Measurements from ENCODE around the gene SPATA7. TPM values are rescaled to one million over a fixed set of nuclear protein-coding genes. Genes with fewer than 3 reads are reported as not detected.
"Not testable (repeated sequence)": the region's sequence is repeated elsewhere in the genome, so short reads cannot be mapped to it uniquely, and the experiment has no call there.

The SPATA7 gene, protein sequence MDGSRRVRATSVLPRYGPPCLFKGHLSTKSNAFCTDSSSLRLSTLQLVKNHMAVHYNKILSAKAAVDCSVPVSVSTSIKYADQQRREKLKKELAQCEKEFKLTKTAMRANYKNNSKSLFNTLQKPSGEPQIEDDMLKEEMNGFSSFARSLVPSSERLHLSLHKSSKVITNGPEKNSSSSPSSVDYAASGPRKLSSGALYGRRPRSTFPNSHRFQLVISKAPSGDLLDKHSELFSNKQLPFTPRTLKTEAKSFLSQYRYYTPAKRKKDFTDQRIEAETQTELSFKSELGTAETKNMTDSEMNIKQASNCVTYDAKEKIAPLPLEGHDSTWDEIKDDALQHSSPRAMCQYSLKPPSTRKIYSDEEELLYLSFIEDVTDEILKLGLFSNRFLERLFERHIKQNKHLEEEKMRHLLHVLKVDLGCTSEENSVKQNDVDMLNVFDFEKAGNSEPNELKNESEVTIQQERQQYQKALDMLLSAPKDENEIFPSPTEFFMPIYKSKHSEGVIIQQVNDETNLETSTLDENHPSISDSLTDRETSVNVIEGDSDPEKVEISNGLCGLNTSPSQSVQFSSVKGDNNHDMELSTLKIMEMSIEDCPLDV
- 9.6 and 19.1 TPM in 2 replicates for total RNA-seq

DNA sequence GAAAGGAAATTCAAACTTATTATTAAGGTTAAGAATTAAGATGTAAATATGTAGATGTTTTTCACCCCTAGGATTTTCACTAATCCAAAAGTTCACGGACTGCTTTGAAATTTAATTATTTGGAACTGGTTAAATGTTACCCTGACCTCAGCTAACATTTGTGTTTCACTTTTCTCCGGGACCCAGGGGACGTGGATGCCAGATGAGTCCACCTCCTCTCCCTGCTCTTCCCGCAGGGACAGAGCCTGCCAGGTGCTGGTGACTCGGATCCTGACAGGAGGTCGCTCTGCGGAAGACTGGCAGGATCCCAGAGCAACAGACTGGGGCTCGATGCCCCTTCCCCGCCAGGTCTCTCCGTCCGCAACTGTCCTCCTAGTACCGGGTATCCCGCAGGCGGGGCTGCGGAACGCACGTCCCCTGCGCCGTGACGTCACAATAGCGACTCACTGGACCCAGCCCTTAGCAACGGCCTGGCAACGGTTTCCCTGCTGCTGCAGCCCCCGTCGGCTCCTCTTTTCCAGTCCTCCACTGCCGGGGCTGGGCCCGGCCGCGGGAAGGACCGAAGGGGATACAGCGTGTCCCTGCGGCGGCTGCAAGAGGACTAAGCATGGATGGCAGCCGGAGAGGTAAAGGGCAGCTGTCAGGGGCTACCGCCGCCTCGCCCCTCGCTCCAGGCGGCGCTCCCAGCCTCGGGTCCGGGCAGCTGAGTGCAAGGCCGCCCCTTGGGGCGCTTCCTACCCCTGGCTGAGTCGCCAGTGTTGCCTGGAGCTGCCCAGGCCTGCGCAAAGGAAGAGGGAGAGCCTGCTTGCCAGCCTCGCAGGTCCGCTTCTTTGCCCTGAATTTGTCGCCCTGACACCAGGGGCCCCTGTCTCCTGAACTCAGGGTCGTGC, at the start of gene SPATA7:
Gene SPATA7 (plus strand): TSS at position 446 of the 890 bp plus-strand sequence. CDS start 162 bp downstream, at position 608.
- peak; percentile 75 for DNase-seq (ENCODE audit: low read depth)

DNA sequence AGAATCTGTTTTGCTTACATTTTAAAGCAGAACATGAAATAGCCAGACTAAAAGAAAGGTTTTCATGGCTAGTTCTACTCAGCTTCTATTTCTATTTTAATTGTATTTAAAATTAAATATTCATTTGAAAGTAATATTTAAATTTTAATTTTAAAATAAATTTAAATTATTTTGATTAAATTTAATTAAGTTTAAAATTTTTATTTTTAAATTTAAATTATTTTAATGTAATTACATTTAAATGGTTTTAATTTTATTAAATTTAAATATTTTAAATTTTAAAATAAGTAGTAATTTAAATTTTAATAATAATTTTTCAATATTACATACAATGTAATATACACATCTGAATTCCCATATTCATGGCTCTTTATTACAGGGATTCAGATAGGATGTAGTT, 45.1 kb upstream of the SPATA7 start:
- no peak for DNase-seq (ENCODE audit: low read depth)

DNA sequence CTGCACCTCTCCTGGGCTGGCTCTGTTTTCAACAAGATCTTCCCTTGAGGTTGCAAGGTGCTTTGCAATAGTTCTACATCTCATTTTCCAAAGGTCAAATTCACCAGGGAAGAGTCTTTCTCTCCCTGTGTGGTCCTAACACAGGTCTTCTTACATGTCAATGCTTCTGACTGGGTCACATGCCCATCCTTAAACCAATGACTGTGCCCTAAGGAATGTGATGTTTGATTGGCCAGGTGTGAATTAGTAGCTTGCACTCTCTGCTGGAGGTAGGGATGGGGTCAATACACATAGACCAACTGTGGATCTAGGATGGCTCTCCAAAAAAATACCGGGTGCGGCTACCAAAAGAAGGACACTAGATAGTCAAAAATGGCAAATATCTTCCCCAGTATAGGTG, 42.5 kb upstream of the SPATA7 start:
- no peak for DNase-seq (ENCODE audit: low read depth)

DNA sequence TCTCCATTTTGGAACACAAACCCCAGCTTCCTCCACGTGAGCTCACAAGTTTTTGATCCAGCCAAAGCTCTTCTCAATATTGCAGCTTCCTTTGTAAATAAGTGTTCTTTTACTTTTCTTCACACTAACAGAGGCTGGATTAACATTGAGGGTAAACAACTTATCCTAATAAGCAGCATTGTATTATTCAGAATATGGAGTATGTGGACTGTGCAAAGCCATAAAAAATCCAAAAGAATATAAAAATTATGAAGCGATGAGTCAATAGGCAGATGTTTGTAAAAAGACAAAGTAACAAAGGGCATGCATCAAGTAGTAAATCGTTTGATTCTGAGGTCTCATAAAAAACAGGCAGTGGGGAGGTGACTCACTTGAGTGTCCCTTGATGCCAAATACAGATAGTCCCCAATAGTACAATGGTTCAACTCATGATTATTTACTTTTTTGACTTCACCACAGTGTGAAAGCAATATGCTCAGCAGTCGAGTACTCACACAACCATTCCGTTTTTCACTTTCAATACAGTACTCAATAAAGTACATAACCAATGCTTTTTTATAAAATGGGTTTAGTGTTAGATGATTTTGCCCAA, 39.3 kb upstream of the SPATA7 start:
- DNase-seq (ENCODE audit: low read depth): no peak

DNA sequence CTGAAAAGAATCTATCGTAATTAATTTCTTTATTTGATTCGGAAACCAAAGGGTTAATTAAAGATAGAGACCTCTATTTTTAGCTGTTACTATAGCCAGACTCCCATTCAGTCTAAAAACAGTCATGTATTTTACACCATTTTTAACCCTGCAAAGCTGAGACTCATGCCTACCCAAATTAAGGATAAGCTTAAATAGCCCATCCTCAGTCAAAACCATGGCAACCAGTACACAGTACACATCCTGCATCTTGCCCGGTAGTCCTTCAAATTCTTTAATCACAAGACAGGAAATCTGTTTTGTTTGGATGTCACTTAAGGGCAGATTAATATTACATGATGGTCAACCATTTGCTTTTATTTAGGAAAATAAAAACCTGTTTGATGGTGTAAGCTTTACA, 36.9 kb upstream of the SPATA7 start:
- no peak for DNase-seq (ENCODE audit: low read depth)

DNA sequence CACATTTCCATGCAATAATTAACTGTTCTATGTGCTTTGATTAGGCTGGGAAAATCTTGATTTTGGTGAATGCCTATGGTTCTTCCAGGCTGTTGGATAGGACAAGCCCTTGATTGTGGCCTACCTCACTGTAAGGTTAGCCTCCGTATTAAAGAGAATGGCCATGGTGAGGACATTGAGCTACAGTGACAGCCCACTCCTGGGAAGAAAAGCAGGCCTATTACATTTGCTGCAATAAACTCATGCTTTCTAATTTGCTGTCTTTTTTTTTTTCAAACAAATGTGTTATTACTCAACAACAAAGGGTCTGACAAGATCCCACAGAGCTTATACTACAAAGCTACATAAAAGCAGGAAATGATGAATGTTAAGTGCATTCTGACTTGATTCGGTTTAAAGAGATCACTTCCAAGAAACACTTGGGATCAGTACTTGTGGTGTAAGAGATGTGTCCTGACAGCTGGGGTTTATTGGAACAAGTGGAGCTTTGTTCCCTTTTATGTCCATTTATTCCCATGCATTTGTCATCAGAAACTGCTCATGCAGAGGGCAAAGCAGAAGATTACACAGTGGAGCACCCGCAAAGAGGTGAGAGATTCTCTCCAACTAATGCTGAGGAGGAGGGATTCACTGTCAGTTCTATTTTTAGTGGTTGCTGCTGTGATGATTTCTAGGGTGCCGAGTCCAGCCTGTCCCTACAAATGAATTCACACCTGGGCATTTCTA, 33.3 kb upstream of the SPATA7 start:
- DNase-seq (ENCODE audit: low read depth): no peak

DNA sequence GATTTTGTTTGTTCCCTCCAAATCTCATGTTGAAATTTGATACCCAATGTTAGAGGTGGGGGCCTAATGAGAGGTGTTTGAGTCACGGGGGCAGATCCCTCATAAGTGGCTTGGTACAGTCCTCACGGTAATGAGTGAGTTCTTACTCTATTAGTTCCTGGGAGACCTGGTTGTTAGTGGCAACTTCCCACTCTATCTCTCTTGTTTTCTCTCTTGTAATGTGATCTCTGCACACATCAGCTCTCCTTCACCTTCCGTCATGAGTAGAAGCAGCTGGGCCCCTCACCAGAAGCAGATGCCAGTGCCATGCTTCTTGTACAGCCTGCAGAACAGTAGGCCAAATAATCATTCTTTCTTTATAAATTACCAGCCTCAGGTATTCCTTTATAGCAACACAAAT, 32.8 kb upstream of the SPATA7 start:
- DNase-seq (ENCODE audit: low read depth): no peak

DNA sequence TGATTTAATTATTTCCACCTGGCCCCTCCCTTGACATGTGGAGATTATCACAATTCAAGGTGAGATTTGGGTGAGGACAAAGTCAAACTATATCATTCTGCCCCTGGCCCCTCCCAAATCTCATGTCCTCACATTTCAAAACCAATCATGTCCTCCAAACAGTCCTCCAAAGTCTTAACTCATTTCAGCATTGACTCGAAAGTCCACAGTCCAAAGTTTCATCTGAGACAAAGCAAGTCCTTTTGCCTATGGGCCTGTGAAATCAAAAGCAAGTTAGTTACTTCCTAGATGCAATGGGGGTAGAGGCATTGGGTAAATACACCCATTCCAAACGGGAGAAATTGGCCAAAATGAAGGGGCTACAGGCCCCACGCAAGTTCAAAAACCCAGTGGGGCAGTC, 31.1 kb upstream of the SPATA7 start:
- no peak for DNase-seq (ENCODE audit: low read depth)

DNA sequence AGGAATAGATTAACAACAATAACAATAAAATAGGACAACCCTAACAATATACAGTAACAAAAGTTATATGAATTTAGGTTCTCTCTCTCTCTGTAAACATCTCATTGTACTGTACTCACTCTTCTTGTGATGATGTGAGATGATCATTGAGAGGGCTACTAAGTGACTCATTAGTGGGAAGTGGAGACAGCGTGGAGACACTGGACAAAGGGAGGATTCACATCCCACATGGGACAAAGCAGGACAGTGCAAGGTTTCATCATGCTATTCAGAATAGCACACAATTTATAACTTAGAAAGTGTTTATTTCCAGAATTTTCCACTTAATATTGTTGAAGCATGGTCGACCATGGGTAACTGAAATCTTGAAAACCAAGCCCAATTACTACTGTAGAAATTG, 26.0 kb upstream of the SPATA7 start:
- no peak for DNase-seq (ENCODE audit: low read depth)

DNA sequence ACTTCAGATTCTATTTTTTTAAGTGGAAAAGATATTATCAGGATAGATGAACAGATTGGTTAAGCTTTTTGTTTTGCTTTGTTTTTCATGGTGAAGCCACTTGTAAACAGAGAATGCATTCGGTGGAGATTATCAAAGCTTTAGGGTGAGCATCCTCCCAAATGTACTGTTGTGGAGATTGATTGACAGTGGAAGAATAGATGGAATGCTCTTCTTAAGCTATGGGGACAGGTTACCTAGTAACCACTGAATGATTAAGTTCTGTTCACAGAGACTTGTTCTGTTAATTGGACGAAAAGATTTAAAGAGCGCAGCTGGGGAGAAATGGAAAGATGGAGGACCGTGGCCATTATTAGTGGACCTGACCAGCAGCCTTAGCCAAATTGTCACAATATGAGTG, 21.8 kb upstream of the SPATA7 start:
- DNase-seq (ENCODE audit: low read depth): no peak

DNA sequence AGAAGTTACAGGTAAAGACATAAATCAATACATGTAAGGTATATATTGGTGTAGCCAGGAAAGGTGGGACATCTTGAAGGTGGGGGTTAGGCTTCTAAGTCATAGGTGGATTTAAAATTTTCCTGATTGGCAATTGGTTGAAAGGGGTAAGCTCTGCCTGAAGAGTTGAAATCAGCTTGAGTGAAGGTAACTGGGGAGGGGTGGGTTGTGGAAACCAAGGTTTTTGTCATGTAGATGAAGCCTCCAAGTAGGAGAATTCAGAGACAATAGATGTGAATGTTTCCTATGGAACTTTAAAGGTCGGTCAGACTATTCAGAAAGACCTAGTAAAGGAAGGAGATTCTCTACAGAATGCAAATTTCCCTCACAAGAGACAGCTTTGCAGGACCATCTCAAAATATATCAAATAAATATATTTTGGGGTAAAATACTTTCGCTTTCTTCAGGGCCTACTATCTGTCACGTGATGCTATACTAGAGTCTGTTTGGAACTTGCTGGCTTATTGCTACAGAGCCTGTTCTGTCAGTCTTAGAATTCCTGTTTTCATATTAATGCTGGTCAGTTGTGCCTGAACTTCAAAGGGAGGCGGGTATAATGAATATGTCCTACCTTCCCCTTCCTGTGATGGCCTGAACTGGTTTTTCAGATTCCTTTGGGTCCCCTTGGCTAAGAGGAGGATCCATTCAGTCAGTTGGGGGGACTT, 20.6 kb upstream of the SPATA7 start:
- DNase-seq (ENCODE audit: low read depth): no peak

DNA sequence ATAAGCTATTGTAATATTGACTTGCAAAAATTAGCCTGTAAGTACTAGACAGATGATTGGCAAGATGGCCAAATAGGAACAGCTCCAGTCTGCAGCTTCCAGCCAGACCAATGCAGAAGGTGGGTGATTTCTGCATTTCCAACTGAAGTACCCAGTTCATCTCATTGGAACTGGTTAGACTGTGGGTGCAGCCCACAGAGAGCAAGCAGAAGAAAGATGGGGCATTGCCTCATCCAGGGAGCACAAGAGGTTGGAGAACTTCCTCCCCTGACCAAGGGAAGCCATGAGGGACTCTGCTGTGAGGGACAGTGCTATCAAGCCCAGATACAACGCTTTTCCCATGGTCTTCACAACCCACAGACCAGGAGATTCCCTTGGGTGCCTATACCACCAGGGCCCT, 16.0 kb upstream of the SPATA7 start:
- no peak for DNase-seq (ENCODE audit: low read depth)

DNA sequence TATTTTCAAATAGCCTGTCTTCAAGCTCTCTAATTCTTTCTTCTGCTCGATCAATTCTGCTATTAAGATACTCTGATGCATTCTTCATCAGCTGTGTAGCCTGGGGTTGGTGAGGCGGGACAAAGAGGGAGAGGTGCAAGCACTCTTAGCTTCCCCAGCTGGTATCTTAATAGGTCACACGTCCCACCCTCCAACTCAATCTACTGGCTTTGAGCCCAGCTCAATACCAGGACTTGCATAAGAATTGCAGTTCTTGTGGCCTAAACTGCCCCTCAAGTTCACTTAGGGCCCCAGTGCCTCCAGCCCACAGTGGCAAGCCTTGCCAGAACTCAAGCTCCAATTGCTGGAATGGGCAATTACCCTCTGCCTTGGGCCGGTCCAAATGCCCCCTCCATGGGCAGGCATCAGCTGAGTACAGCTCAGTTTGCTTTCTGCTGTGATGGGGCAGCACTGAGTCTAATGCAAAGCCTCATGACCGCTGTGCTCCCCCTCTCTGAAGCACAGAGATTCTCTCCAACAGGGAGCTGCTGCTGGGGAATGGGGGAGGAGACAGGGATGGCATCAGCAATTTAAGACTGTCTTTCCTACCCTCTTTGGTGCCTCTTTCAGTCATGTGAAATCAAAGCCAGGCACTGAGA, 5.6 kb upstream of the SPATA7 start:
- no peak for DNase-seq (ENCODE audit: low read depth)

DNA sequence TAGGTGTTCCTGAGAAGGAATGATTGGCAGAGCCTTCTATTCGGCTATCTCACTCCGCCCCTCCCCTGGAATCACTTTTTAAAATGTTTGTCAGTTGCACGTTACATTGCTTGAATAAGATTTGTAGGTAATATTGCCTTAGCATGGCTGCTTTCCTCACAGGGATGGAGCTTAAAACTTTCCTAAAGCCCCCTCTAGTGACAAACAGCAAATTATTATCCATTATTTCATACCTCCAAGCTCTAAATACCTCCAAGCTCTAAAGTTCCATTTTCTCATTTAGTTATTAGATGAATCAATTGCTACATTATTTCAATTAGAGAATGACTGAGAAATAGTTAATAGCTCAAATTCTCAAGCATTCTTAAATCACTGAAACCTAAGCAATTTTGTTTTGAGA, 5.1 kb upstream of the SPATA7 start:
- peak; percentile 26 for DNase-seq (ENCODE audit: low read depth)

DNA sequence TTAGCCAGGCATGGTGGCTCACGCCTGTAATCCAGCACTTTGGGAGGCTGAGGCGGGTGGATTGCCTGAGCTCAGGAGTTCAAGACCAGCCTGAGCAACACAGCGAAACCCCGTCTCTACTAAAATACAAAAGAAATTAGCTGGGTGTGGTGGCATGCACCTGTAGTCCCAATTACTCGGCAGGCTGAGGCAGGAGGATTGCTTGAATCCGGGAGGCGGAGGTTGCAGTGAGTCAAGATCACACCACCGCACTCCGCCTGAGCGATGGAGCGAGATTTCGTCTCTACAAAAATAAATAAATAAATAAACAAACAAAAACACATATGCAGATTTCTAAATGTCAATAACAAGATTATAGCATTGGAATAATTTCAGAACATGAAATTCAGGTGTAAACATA, 3.8 kb upstream of the SPATA7 start:
- not testable (repeated sequence) for DNase-seq (ENCODE audit: low read depth)

DNA sequence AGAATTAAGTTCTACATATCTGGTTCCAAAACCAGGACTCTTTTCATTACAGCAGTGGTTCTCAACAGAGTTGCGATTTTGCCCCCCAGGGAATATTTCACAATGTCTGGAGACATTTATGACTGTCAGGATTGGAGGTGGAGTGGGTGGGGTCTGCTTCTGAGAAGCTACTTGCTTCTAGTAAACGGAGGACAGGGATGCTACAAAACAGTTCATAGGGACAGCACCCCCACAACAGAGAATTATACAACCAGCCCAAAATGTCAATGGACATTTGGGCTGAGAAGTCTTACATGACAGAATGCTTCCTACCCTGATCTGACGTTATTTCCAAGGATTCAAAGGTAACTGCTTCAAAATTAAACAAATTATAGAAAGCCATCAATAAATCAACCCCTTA, 739 bp upstream of the SPATA7 start:
- DNase-seq (ENCODE audit: low read depth): peak; percentile 3

DNA sequence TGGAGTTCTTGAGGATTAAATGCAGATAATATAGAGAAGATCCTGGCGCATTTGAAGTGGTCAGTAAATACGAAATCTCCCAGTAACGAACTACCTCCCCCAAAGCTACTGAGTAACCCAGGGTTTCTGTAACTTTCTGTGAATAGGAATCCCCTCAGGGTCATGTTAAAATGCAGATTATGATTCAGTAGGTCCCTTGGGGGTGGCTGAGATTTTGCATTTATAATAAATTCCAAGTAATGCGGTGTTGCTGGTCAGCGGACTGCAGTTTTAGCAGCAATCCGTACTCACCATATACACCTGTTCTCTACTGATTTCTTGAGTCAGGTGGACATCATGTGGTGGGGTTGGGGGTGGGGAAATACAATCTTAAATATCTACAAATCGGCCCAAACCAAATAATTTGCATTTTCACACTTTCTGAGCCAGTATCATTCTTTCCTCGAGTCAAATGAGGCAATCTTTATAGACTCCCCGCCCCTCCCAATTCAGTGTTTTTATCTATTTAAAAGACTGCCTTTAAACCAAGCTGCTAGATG, 868 bp downstream of the SPATA7 start:
- DNase-seq (ENCODE audit: low read depth): peak; percentile 9

DNA sequence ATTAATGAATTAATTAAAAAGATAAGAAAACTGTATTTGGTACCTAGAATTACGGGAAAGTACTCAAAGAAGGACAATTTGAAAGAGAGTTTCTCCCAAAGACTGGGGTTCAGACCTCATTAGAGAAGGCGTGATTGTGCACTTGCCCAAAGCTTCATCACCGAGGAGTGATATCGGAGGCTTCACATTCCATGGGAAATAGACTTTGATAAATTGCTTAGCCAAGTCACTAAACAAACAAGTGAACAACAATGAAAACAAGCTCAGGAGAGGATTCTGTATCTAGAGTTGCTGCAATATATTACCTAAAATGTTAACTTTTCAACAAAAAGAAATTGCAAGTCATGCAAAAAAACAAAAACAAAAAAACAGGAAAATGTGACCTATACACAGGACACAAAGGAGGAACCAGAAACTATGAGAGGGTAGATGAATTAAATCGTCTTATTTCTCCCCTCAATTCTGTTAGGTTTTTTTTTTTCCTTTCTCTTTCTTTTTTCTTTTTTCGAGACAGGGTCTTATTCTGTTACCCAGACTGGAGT, 3.4 kb downstream of the SPATA7 start:
- no peak for DNase-seq (ENCODE audit: low read depth)

DNA sequence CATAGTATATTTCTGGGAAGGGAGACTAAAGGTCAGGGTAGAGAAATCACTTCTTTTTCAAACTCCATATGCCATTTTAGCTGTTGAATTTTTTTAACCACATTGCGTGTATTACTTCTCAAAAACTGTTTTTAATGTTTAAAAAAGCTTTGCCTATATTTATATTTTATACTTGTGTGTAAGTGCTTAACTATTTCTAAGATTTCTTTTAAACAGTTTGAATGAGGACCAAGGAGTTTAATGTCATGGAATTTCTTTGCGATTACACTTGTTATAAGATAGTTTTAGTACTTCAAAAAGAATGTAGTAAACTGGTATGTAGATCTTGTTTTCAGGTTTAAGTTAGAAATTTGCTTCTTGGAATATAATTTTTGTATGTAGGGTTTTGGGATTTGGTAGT, 7.2 kb downstream of the SPATA7 start:
- no peak for DNase-seq (ENCODE audit: low read depth)

DNA sequence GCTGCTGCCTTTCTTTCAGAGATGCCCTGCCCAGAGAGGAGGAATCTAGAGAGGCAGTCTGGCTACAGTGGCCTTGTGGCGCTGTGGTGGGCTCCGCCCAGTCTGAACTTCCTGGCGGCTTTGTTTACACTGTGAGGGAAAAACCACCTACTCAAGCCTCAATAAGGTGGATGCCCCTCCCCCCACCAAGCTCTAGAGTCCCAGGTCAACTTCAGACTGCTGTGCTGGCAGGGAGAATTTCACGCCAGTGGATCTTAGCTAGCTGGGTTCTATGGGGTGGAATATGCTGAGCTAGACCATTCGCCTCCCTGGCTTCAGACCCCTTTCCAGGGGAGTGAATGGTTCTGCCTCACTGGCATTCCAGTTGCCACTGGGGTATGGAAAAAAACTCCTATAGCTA, 25.6 kb downstream of the SPATA7 start:
- DNase-seq (ENCODE audit: low read depth): no peak
